GM12864 (cell line): ENCODE measurements around the gene PLAC8L1.

Experiments used
- DNase-seq: peaks from one replicate; pipeline ENCODE4 v3.0.0-alpha.2; 2011; ENCODE audit warnings: low read depth
- H3K4me3 ChIP-seq: 2 replicates; pipeline ENCODE4 v1.5.1; 2011; ENCODE audit warnings: mild to moderate bottlenecking, low read depth, low read length, control low read depth
- TF ChIP-seq, protein P1 (sequence below): IDR thresholded peaks from 2 replicates; pipeline ENCODE4 v1.5.1; 2011; ENCODE audit warnings: low read depth, mild to moderate bottlenecking, moderate library complexity, low read length, control low read depth, inconsistent platforms; ENCODE audit errors: missing control alignments

PLAC8L1 gene

DNA sequence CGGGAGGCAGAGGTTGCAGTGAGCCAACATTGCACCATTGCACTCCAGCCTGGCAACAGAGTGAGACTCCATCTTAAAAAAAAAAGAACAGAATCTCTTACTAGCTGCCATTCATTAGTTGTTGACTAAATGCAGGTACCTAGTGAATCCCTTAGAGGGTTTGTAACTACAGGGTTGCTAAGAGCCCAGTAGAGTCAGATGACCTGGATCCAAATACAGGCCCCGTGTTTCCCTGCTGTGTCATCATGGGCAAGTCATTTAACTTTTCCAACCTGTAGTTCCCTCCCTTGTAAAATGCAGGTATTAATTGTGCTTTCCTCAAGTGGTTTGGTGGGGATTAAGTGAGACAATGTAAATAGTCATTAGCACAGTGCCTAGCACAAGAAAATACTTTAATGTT, 32.8 kb downstream of the PLAC8L1 start:
- no peak overlapping the region for H3K4me3 ChIP-seq
- DNase-seq, result no peak
- TF ChIP-seq, protein P1, sequence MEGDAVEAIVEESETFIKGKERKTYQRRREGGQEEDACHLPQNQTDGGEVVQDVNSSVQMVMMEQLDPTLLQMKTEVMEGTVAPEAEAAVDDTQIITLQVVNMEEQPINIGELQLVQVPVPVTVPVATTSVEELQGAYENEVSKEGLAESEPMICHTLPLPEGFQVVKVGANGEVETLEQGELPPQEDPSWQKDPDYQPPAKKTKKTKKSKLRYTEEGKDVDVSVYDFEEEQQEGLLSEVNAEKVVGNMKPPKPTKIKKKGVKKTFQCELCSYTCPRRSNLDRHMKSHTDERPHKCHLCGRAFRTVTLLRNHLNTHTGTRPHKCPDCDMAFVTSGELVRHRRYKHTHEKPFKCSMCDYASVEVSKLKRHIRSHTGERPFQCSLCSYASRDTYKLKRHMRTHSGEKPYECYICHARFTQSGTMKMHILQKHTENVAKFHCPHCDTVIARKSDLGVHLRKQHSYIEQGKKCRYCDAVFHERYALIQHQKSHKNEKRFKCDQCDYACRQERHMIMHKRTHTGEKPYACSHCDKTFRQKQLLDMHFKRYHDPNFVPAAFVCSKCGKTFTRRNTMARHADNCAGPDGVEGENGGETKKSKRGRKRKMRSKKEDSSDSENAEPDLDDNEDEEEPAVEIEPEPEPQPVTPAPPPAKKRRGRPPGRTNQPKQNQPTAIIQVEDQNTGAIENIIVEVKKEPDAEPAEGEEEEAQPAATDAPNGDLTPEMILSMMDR, result no peak

DNA sequence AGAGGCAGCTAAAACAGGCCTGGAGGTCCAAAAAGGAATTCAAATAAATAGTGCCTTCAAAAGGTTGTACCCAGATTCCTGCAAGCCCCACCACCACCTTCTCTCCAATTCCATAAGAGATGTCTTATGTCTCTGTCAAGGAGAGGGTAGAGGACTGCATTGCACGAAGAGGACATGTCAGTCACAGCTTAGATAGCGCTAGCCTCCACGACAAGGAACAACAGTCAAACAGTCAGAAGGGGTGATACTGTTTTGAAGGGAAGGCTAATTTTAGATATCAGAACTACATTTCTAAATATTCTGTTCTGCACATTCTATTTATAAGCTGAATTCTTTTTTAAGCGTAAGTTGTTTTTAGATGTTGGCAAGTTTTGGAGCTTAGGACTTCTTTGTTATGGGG, 34.2 kb downstream of the PLAC8L1 start:
- no peak overlapping the region for H3K4me3 ChIP-seq
- DNase-seq, result no peak
- TF ChIP-seq, protein P1, result no peak

DNA sequence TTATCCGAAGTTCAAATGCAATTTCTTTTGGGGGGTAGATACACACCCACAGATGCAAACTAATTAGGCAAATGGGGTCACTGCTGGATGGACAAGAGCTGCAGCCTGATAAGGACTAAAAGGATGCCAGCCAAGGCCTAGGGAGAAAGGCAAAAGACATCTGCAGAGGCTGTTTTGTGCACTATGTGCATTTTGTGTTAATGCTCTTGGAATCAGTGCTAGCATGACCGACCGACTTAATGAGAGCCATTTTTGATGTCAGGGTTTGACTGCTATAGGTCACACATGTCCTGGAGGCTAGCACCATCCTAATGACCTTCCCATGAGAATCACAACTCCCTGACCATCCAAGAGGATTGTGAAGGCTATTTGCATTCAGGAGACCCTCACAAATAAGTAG, 34.6 kb downstream of the PLAC8L1 start:
- DNase-seq, result no peak
- H3K4me3 ChIP-seq, result no peak overlapping the region
- TF ChIP-seq, protein P1, result no peak

DNA sequence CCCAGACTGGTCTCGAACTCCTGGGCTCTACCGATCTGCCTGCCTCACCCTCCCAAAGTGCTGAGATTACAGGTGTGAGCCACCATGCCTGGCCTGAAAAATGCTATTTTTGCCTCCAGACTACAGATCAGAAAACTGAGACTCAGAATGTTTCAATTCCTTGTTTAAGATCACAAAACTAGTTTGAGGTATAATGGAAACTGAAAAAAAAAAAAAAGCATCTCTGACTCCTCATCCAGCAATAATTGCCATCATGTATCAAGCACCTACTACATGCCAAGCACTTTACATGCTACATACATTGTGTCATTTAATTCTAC, 35.6 kb downstream of the PLAC8L1 start:
- no peak overlapping the region for H3K4me3 ChIP-seq
- TF ChIP-seq, protein P1, result no peak
- DNase-seq, result no peak

DNA sequence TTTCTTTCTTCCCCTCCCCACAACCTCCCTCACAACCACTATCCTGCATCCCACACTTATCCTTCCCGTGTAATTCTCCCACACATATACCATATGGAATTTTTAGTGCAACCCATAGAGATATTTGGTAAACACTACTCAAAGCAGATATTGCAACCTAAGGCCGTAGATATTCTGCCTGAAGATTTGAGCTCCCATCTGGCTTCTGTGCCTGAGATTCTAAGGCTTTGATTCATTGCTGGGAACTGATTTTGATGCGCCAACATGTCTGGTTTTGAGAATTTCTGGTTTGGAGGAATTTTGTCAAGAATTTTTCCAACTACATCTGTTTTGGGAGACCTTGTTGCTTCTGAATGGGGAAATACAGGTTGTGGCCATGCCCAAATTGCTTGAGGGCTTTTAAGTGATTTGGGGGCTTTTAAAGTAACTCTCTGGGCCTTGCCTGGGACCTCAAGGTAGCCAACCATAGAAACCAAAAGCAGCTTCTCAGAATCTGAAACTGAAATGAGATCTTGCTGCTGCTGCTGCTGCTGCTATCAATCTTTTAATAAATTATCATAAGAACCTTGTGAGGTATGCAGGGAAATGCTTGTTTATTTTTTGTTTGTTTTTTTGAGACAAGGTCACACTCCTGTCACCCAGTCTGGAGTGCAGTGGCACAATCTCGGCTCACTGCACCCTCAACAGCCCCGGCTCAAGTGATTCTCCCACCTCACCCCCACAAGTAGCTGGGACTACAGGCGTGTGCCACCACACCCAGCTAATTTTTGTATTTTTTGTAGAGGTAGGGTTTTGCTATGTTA, 36.2 kb downstream of the PLAC8L1 start:
- TF ChIP-seq, protein P1, result no peak
- no peak overlapping the region for H3K4me3 ChIP-seq
- no peak for DNase-seq

DNA sequence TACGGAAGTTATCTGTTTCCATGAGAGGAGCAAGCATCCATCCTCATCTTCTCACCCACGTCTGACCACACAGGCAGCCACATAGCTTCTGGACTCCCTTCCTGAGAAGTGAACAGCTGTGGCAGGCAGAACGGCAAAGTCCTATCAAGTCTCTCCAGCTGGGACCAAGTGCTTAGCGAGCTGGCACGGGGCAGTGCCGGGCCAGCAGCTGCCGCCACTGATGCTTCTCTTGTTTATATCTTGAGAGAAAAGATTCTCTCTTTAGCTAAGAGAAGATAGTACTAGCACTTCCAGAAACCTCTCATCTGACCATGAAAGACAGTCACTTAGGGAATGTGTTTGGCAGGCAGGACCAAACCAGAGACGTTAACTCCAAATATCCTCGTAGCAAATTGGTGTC, 37.2 kb downstream of the PLAC8L1 start:
- no peak for DNase-seq
- no peak overlapping the region for H3K4me3 ChIP-seq
- TF ChIP-seq, protein P1, result no peak

DNA sequence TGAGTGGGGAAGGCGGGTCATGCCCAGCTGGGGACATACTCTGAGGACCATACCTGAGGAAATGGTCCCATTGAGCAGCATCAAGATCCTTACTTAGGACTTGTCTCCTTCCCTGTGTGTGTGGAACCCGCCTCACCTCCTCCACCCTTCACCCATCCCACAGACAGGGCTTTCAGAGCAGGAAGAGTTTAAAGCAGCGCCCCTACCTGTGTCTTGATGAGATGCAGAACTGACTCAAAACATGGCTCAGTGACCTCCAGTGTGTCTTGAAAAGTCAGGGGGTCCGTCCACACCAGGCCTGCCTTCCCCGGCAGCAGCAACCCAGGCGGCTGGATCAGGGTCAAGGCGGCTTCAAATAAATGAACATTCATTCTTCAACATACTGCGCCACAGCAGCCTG, 38.4 kb downstream of the PLAC8L1 start:
- no peak overlapping the region for H3K4me3 ChIP-seq
- TF ChIP-seq, protein P1, result peak; percentile 14
- DNase-seq, result no peak
